ENCODE data around the gene LTBP1. TPM values are rescaled to one million over a fixed set of nuclear protein-coding genes. Genes with fewer than 3 reads are reported as not detected.

LTBP1 gene
- total and polyA plus RNA-seq, 2 of the 13 experiments (the other 11 are each of a cell fraction or from before 2014, with no cell fraction given), result 0.12 to 0.22 TPM

DNA sequence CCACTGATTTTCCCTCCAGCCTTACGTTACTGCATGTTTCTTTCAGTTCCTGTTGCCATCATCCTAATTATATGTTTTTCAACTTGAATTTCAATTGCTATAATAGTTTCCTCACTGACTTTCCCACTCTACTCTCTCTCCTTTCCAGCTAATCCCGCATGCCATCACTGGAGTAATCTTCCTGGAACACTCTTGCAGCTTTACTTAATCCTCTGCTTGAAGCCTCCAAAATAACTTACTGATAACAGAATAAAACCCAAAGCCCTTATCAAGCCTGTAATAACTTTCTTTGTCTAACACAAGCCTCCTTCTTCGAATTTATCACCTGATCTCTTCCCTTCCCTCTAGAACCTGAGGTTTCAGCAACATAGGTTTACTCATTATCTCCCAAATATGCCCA is 237.3 kb downstream of the LTBP1 start:
- ChIA-PET POLR2A (no interaction called here), CTCF (ENCODE audit: low intra/inter-chr PET ratio, low total read pairs) (no interaction called here)
- FAIRE-seq, result no peak
- Histone ChIP-seq H3K9me3 (ENCODE audit: low read length) (no peaks in the 10 kb centered on the region), H3K4me3 (replicated peaks in 1 of 3; ENCODE audit: insufficient read depth in 1 of 3, low read depth in 2 of 3, low read length in 3 of 3) (no peak overlapping the region), H3K27ac (ENCODE audit: extremely low read length, insufficient read depth, low read length) (no peak overlapping the region), H3K36me3 (replicated peaks in 1 of 2; ENCODE audit: control insufficient read depth in 1 of 2, insufficient read depth in 2 of 2, low read length in 2 of 2) (no peaks in the 10 kb centered on the region), H3K79me2 (ENCODE audit: insufficient read depth, low read length) (no peaks in the 10 kb centered on the region), H3K9ac (ENCODE audit: insufficient read depth, low read depth, low read length) (no peak overlapping the region), H3K27me3 (ENCODE audit: control insufficient read depth in 1 of 2, insufficient read depth in 2 of 2, low read length in 2 of 2) (no peaks in the 10 kb centered on the region), H3K4me2 (ENCODE audit: low read depth, low read length) (no peak overlapping the region), H2AFZ (ENCODE audit: low read length) (no peak overlapping the region), H4K20me1 (ENCODE audit: insufficient read depth, low read length) (no peaks in the 10 kb centered on the region), H3K4me1 (ENCODE audit: insufficient read depth, low read length) (no peaks in the 10 kb centered on the region)
- no TSS peak for BruUV-seq (replicated peaks)
- DNase-seq (ENCODE audit: low spot score), result no peak
- no peak for TF ChIP-seq JUNB (CRISPR knock-in tag; IDR thresholded peaks at IDR 0.05; ENCODE audit: borderline replicate concordance)
- TF ChIP-seq SMARCC2 (IDR thresholded peaks at IDR 0.05), result no peak
- TF ChIP-seq NFIC (IDR thresholded peaks at IDR 0.05; ENCODE audit: low read length), result no peak
- TF ChIP-seq, protein P1, sequence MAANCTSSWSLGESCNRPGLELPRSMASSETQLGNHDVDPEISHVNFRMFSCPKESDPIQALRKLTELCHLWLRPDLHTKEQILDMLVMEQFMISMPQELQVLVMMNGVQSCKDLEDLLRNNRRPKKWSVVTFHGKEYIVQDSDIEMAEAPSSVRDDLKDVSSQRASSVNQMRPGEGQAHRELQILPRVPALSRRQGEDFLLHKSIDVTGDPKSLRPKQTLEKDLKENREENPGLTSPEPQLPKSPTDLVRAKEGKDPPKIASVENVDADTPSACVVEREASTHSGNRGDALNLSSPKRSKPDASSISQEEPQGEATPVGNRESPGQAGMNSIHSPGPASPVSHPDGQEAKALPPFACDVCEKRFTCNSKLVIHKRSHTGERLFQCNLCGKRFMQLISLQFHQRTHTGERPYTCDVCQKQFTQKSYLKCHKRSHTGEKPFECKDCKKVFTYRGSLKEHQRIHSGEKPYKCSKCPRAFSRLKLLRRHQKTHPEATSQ (CRISPR knock-in tag; IDR thresholded peaks at IDR 0.05; ENCODE audit: borderline replicate concordance), result no peak
- no peak for TF ChIP-seq TEAD3 (CRISPR knock-in tag; optimal IDR thresholded peaks at IDR 0.05; ENCODE audit: borderline replicate concordance)
- no peak for ATAC-seq
- in situ Hi-C loops (cut with HindIII; ENCODE audit: extremely low pct_ligation_motif_present, low pct_unique_long_range_greater_than_20kb), result no loop called here
- WGBS (ENCODE audit: low lambda C conversion rate), result 0% methylated on average over 3 of the region's 3 CpGs
- intact Hi-C loops (cut with micrococcal nuclease; ENCODE audit: unreplicated experiment), result no loop called here

DNA sequence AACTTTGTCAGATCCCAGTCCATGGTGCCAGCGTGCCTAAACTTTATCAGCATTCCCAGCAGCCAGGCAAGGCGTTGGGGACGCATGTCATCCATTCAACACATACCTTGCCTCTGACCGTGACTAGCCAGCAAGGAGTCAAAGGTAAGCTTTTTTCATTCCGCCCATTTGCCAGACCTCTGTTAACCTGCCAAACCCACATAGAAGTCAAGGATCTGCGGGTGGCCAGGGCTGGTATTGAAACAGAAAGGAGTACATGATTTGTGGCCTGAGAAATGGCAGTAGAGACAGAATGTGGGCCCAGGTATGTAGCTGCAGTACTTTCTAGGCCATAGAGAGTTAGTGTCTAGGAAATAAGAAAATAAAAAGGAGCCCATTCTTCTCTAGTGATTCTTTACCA is 240.2 kb downstream of the LTBP1 start:
- Histone ChIP-seq H3K27ac (ENCODE audit: extremely low read length, insufficient read depth, low read length) (no peak overlapping the region), H3K4me3 (replicated peaks in 1 of 3; ENCODE audit: insufficient read depth in 1 of 3, low read depth in 2 of 3, low read length in 3 of 3) (no peak overlapping the region), H3K9ac (ENCODE audit: insufficient read depth, low read depth, low read length) (no peak overlapping the region), H3K4me2 (ENCODE audit: low read depth, low read length) (no peak overlapping the region), H3K4me1 (ENCODE audit: insufficient read depth, low read length) (no peaks in the 10 kb centered on the region), H3K27me3 (ENCODE audit: control insufficient read depth in 1 of 2, insufficient read depth in 2 of 2, low read length in 2 of 2) (no peaks in the 10 kb centered on the region), H3K79me2 (ENCODE audit: insufficient read depth, low read length) (no peaks in the 10 kb centered on the region), H2AFZ (ENCODE audit: low read length) (no peak overlapping the region), H3K9me3 (ENCODE audit: low read length) (no peaks in the 10 kb centered on the region), H4K20me1 (ENCODE audit: insufficient read depth, low read length) (no peaks in the 10 kb centered on the region), H3K36me3 (replicated peaks in 1 of 2; ENCODE audit: control insufficient read depth in 1 of 2, insufficient read depth in 2 of 2, low read length in 2 of 2) (no peaks in the 10 kb centered on the region)
- in situ Hi-C loops (cut with HindIII; ENCODE audit: extremely low pct_ligation_motif_present, low pct_unique_long_range_greater_than_20kb), result no loop called here
- DNase-seq (ENCODE audit: low spot score) (no peak), FAIRE-seq (no peak), ATAC-seq (no peak; the same call in 2 of the 3 replicates)
- ChIA-PET CTCF (ENCODE audit: low intra/inter-chr PET ratio, low total read pairs) (no interaction called here), POLR2A (no interaction called here)
- intact Hi-C loops (cut with micrococcal nuclease; ENCODE audit: unreplicated experiment), result no loop called here
- no peak for TF ChIP-seq ZC3H4 (CRISPR knock-in tag; IDR thresholded peaks at IDR 0.05; ENCODE audit: borderline replicate concordance)
- TF ChIP-seq ZNF142 (CRISPR knock-in tag; IDR thresholded peaks at IDR 0.05), result no peak
- 43% methylated on average over 6 of the region's 6 CpGs for WGBS (ENCODE audit: low lambda C conversion rate)
- BruUV-seq (replicated peaks), result no TSS peak

Data from HepG2 (cell line).